Effector memory CD4-positive, alpha-beta T cell (primary cell): ENCODE data around the gene EP300.
"Not testable (repeated sequence)": the region's sequence is repeated elsewhere in the genome, so short reads cannot be mapped to it uniquely, and the experiment has no call there.

Source experiments
- DNase-seq, 3 donors: peaks; one replicate each; pipeline ENCODE4 v3.0.0-alpha.2; 2020
- H3K27ac ChIP-seq: 2 replicates; pipeline ENCODE4 v1.7.0; 2013; ENCODE audit warnings: mild to moderate bottlenecking, low read length, moderate library complexity; ENCODE audit not compliant: insufficient read depth, poor library complexity, severe bottlenecking
- H3K27me3 ChIP-seq: replicated peaks from 2 replicates; pipeline ENCODE4 v1.7.0; 2013; ENCODE audit warnings: mild to moderate bottlenecking, low read length; ENCODE audit not compliant: insufficient read depth, control insufficient read depth, poor library complexity, severe bottlenecking
- H3K36me3 ChIP-seq: 2 replicates; pipeline ENCODE4 v1.7.0; 2013; ENCODE audit warnings: mild to moderate bottlenecking, low read length, moderate library complexity; ENCODE audit not compliant: control insufficient read depth, insufficient read depth
- H3K4me1 ChIP-seq: 2 replicates; pipeline ENCODE4 v1.7.0; 2013; ENCODE audit warnings: low read length, mild to moderate bottlenecking; ENCODE audit not compliant: control insufficient read depth, insufficient read depth, poor library complexity, severe bottlenecking
- H3K4me3 ChIP-seq: 2 replicates; pipeline ENCODE4 v1.7.0; 2013; ENCODE audit warnings: low read length, low read depth, mild to moderate bottlenecking; ENCODE audit not compliant: insufficient read depth, poor library complexity, severe bottlenecking
- H3K9me3 ChIP-seq: 2 replicates; pipeline ENCODE4 v1.7.0; 2013; ENCODE audit warnings: mild to moderate bottlenecking, low read length, moderate library complexity; ENCODE audit not compliant: control insufficient read depth

EP300 gene

GRCh38 chr22:41057076-41057475, 35.3 kb upstream of the EP300 start:
- no peak for DNase-seq
- no peaks in the 10 kb centered on the region for H3K36me3 ChIP-seq
- no peak overlapping the region for H3K27ac ChIP-seq
- no peaks in the 10 kb centered on the region for H3K9me3 ChIP-seq
- H3K27me3 ChIP-seq = no peaks in the 10 kb centered on the region
- no peak overlapping the region for H3K4me3 ChIP-seq
- no peaks in the 10 kb centered on the region for H3K4me1 ChIP-seq

GRCh38 chr22:41062146-41062545, 30.2 kb upstream of the EP300 start:
- H3K4me3 ChIP-seq = no peak overlapping the region
- no peak for DNase-seq
- no peaks in the 10 kb centered on the region for H3K36me3 ChIP-seq
- H3K27me3 ChIP-seq = no peaks in the 10 kb centered on the region
- no peaks in the 10 kb centered on the region for H3K4me1 ChIP-seq
- H3K27ac ChIP-seq = no peak overlapping the region
- H3K9me3 ChIP-seq = no peaks in the 10 kb centered on the region

GRCh38 chr22:41064326-41064725, 28.1 kb upstream of the EP300 start:
- not testable (repeated sequence) for H3K9me3 ChIP-seq, DNase-seq, H3K27me3 ChIP-seq, H3K4me3 ChIP-seq, H3K27ac ChIP-seq, H3K4me1 ChIP-seq, H3K36me3 ChIP-seq

GRCh38 chr22:41066341-41066740, 26.1 kb upstream of the EP300 start:
- H3K36me3 ChIP-seq, H3K27me3 ChIP-seq, DNase-seq, H3K4me1 ChIP-seq, H3K27ac ChIP-seq, H3K4me3 ChIP-seq, H3K9me3 ChIP-seq: not testable (repeated sequence)

GRCh38 chr22:41067968-41068367, 24.4 kb upstream of the EP300 start:
- DNase-seq, H3K4me3 ChIP-seq, H3K4me1 ChIP-seq, H3K27ac ChIP-seq, H3K27me3 ChIP-seq, H3K9me3 ChIP-seq, H3K36me3 ChIP-seq: not testable (repeated sequence)

- Histone ChIP-seq H3K27me3 (no peaks in the 10 kb centered on the region), H3K36me3 (no peaks in the 10 kb centered on the region), H3K4me3 (no peak overlapping the region), H3K27ac (no peak overlapping the region), H3K4me1 (peaks cover 4% of the 10 kb centered on the region), H3K9me3 (no peaks in the 10 kb centered on the region)
- no peak for DNase-seq
Observed at GRCh38 chr22:41070665-41071331, 21.6 kb upstream of the EP300 start.

- peaks cover 2% of the 10 kb centered on the region for H3K4me1 ChIP-seq
- no peak overlapping the region for H3K27ac ChIP-seq
- no peak overlapping the region for H3K4me3 ChIP-seq
- no peaks in the 10 kb centered on the region for H3K36me3 ChIP-seq
- no peak for DNase-seq
- no peaks in the 10 kb centered on the region for H3K9me3 ChIP-seq
- no peaks in the 10 kb centered on the region for H3K27me3 ChIP-seq
Observed at GRCh38 chr22:41074061-41074460, 18.3 kb upstream of the EP300 start.

- no peaks in the 10 kb centered on the region for H3K27me3 ChIP-seq
Observed at GRCh38 chr22:41074466-41074865, 17.9 kb upstream of the EP300 start.

GRCh38 chr22:41074941-41075710, 17.3 kb upstream of the EP300 start:
- H3K36me3 ChIP-seq = no peaks in the 10 kb centered on the region

More at GRCh38 chr22:41074466-41074865, 17.9 kb upstream of the EP300 start:
- no peaks in the 10 kb centered on the region for H3K36me3 ChIP-seq
- H3K4me1 ChIP-seq = no peaks in the 10 kb centered on the region
- no peak for DNase-seq
- no peaks in the 10 kb centered on the region for H3K9me3 ChIP-seq
- H3K4me3 ChIP-seq = no peak overlapping the region
- H3K27ac ChIP-seq = no peak overlapping the region

GRCh38 chr22:41075946-41076345, 16.4 kb upstream of the EP300 start:
- no peaks in the 10 kb centered on the region for H3K4me1 ChIP-seq
- H3K4me3 ChIP-seq = no peak overlapping the region
- no peaks in the 10 kb centered on the region for H3K9me3 ChIP-seq
- DNase-seq = no peak
- H3K27me3 ChIP-seq = no peaks in the 10 kb centered on the region
- no peak overlapping the region for H3K27ac ChIP-seq
- H3K36me3 ChIP-seq = no peaks in the 10 kb centered on the region

More at GRCh38 chr22:41074941-41075710, 17.3 kb upstream of the EP300 start:
- Histone ChIP-seq H3K4me3 (no peak overlapping the region), H3K9me3 (no peaks in the 10 kb centered on the region), H3K27ac (no peak overlapping the region), H3K27me3 (no peaks in the 10 kb centered on the region), H3K4me1 (no peaks in the 10 kb centered on the region)
- no peak for DNase-seq
